HepG2 (cell line): ENCODE data around the gene GATA5.

Experiments
- BHLHE40 ChIP-seq: IDR thresholded peaks from 2 replicates; pipeline ENCODE4 v1.6.1; 2011; ENCODE audit warnings: low read length, improper control_type of control experiment
- EP300 ChIP-seq, 3 experiments: sonication (generic) in 1 of 3; formaldehyde crosslinking in 1 of 3; IDR thresholded peaks; 2 replicates each; pipeline versions ENCODE4 v1.5.1 to v1.6.1; 2011 to 2020; ENCODE audit warnings: low read depth in 2 of 3, low read length in 2 of 3, borderline replicate concordance in 1 of 3, improper control_type of control experiment in 1 of 3, mild to moderate bottlenecking in 1 of 3, missing genetic modification reagents in 1 of 3, moderate library complexity in 1 of 3
- MXD4 ChIP-seq: IDR thresholded peaks from 2 replicates; pipeline ENCODE4 v1.6.1; 2016; ENCODE audit warnings: mild to moderate bottlenecking, missing biosample characterization, missing genetic modification reagents
- TF ChIP-seq, protein P1 (sequence below): IDR thresholded peaks from 2 replicates; pipeline ENCODE4 v1.6.1; 2016; ENCODE audit warnings: missing compliant biosample characterization, missing genetic modification reagents, borderline replicate concordance

DNA sequence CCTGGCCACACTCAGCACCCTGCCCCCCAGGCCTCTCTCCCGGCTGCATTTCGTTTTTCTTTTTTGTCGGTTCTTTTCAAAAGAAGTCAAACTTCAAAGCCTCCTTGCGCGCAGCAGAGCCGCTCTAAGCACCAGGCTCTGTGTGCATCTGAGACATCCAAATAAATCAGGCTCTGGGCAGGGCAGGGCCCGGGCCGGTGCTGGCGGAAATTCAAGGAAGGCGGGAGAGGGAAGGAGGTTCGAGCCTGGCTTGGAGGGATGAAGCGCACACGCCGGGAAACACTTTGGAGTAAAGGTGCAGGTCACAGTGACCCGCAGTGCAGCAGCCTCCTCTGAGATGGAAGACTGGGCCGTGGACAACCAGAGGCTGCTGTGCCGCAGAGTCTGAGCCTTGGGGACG lies 5.8 kb downstream of the GATA5 start:
- TF ChIP-seq BHLHE40 = no peak
- no peak for TF ChIP-seq MXD4 (CRISPR knock-in tag)
- TF ChIP-seq, protein P1, sequence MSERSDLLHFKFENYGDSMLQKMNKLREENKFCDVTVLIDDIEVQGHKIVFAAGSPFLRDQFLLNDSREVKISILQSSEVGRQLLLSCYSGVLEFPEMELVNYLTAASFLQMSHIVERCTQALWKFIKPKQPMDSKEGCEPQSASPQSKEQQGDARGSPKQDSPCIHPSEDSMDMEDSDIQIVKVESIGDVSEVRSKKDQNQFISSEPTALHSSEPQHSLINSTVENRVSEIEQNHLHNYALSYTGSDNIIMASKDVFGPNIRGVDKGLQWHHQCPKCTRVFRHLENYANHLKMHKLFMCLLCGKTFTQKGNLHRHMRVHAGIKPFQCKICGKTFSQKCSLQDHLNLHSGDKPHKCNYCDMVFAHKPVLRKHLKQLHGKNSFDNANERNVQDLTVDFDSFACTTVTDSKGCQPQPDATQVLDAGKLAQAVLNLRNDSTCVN = no peak
- no peak for TF ChIP-seq EP300 (IDR thresholded peaks at IDR 0.05; ENCODE audit: low read depth in 2 of 2, low read length in 2 of 2)
- no peak for TF ChIP-seq EP300 (CRISPR knock-in tag; IDR thresholded peaks at IDR 0.05; ENCODE audit: borderline replicate concordance)
